HG03039 (cell line): ENCODE results near the gene SLC2A13.

Experiments used
- ATAC-seq: cut with Tn5 transposase; IDR thresholded peaks from one replicate; pipeline ENCODE4 v1.9.1; 2021; ENCODE audit warnings: mild to moderate bottlenecking, moderate library complexity; ENCODE audit not compliant: unreplicated experiment

SLC2A13 gene

GRCh38 chr12:40002178-40003169 is 103.4 kb downstream of the SLC2A13 start:
- no peak for ATAC-seq

GRCh38 chr12:40001406-40001805 is 104.5 kb downstream of the SLC2A13 start:
- no peak for ATAC-seq

GRCh38 chr12:40000884-40001283 is 105.0 kb downstream of the SLC2A13 start:
- ATAC-seq: no peak

GRCh38 chr12:39993268-39993667 is 112.6 kb downstream of the SLC2A13 start:
- ATAC-seq: no peak

GRCh38 chr12:39990122-39991101 is 115.5 kb downstream of the SLC2A13 start:
- no peak for ATAC-seq

GRCh38 chr12:39989501-39989900 is 116.4 kb downstream of the SLC2A13 start:
- no peak for ATAC-seq

- no peak for ATAC-seq
Observed at GRCh38 chr12:39988574-39988973, 117.3 kb downstream of the SLC2A13 start.

- no peak for ATAC-seq
Observed at GRCh38 chr12:39986674-39987073, 119.2 kb downstream of the SLC2A13 start.

GRCh38 chr12:39984670-39985069 is 121.2 kb downstream of the SLC2A13 start:
- ATAC-seq: no peak

GRCh38 chr12:39975374-39975918 is 130.4 kb downstream of the SLC2A13 start:
- ATAC-seq: no peak

GRCh38 chr12:39972119-39972518 is 133.8 kb downstream of the SLC2A13 start:
- ATAC-seq: no peak

GRCh38 chr12:39971348-39971747 is 134.5 kb downstream of the SLC2A13 start:
- no peak for ATAC-seq

GRCh38 chr12:39966721-39967120 is 139.2 kb downstream of the SLC2A13 start:
- no peak for ATAC-seq

GRCh38 chr12:39966256-39966655 is 139.6 kb downstream of the SLC2A13 start:
- ATAC-seq: no peak

GRCh38 chr12:39959467-39959866 is 146.4 kb downstream of the SLC2A13 start:
- ATAC-seq: no peak

GRCh38 chr12:39959031-39959430 is 146.8 kb downstream of the SLC2A13 start:
- no peak for ATAC-seq

GRCh38 chr12:39958377-39958776 is 147.5 kb downstream of the SLC2A13 start:
- no peak for ATAC-seq

- ATAC-seq: no peak
Observed at GRCh38 chr12:39956725-39957124, 149.2 kb downstream of the SLC2A13 start.

GRCh38 chr12:39946361-39947280 is 159.3 kb downstream of the SLC2A13 start:
- no peak for ATAC-seq

GRCh38 chr12:39937119-39937518 is 168.8 kb downstream of the SLC2A13 start:
- no peak for ATAC-seq
